ENCODE data around the gene TCAP. TPM values are rescaled to one million over a fixed set of nuclear protein-coding genes. Genes with fewer than 3 reads are reported as not detected.

TCAP gene
- total RNA-seq, 2 donors from 2014 or later, result 2.1 to 2.5 TPM

DNA sequence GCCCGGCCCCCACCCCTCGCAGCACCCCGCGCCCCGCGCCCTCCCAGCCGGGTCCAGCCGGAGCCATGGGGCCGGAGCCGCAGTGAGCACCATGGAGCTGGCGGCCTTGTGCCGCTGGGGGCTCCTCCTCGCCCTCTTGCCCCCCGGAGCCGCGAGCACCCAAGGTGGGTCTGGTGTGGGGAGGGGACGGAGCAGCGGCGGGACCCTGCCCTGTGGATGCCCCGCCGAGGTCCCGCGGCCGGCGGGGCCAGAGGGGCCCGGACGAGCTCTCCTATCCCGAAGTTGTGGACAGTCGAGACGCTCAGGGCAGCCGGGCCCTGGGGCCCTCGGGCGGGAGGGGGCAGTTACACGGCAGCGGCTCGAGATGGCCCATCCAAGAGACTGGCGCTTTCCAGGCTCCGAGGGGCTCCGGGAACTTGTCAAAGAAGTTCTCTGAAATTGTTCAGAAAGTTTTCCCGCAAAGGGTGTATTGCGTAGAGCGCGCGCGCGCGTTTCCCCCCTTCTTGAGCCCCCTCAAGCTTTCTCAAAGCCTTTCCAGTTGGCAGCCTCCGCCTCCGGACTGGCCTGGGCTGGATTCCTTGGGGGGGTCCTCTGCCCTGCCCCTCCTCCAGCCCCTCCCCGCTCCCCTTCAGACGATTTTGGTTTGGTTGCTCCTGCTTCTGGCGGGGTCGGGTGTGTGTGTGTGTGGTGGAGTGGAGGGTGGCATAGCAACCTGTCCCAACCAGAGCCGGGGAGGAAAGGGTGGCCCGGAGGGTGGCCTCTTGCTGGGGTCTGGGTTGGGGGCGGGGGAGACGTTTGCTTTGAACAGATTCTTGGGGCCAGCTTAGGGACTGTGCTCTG lies 35.2 kb downstream of the TCAP start:
- peaks cover 15 to 21% of the 10 kb centered on the region in 2 donors for H3K27me3 Mint-ChIP-seq
- H3K4me1 Mint-ChIP-seq (ENCODE audit: low read depth in 2 of 2), result peaks cover 16 to 37% of the 10 kb centered on the region in 2 donors
- peak overlapping the region; percentile 34 for H3K4me3 Mint-ChIP-seq
- ATAC-seq, result peak in 1 of 2 donors; percentile 17
- no peaks in the 10 kb centered on the region for H3K36me3 Mint-ChIP-seq
- no peak for DNase-seq (ENCODE audit: low spot score)
- H3K27ac Mint-ChIP-seq, result peak overlapping the region in 1 of 2 donors; percentile 30
- H3K9me3 Mint-ChIP-seq, result no peaks in the 10 kb centered on the region

DNA sequence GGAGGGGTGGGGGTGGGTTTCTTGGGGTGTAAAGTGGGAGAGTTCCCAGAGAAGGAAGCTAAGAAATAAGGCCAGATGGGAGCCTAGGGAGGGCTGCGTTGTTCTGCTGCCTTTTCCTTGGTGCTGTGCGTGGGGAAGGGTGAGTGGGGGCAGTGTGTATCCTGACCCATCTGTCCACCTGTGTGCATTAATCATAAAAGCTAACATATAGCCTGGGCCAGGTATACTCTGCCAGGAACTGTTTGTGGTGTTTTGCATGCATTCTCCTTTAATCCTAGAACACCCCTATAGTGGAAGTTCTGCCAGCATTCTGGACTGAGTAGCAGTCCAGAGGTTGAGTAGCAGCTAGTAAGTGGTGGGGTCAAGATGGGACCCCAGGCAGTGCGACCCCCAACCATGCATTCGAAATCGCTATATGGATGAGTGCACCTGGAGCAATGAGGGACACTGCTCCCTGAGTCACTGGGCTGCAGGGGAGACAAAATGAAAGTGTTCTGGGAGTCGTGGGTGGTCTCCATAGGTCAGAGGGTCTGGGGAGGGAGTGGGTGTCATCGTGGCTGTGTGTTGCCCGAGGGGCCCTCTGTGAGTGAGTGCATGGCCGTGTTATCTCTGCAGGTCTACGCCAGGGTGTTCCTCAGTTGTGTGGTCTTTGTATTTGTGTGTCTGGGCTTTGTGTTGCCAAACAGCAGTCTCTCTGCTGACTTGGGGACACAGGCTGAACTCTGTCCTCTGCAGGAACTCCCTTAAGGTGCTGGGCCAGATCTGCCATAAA lies 36.0 kb downstream of the TCAP start:
- Mint-ChIP-seq H3K36me3 (no peaks in the 10 kb centered on the region), H3K9me3 (no peaks in the 10 kb centered on the region), H3K4me1 (ENCODE audit: low read depth in 2 of 2) (peaks cover 16 to 37% of the 10 kb centered on the region in 2 donors), H3K4me3 (peak overlapping the region; percentile 34), H3K27me3 (peaks cover 15 to 21% of the 10 kb centered on the region in 2 donors), H3K27ac (peak overlapping the region in 1 of 2 donors; percentile 30)
- DNase-seq (ENCODE audit: low spot score), result no peak
- no peak for ATAC-seq

DNA sequence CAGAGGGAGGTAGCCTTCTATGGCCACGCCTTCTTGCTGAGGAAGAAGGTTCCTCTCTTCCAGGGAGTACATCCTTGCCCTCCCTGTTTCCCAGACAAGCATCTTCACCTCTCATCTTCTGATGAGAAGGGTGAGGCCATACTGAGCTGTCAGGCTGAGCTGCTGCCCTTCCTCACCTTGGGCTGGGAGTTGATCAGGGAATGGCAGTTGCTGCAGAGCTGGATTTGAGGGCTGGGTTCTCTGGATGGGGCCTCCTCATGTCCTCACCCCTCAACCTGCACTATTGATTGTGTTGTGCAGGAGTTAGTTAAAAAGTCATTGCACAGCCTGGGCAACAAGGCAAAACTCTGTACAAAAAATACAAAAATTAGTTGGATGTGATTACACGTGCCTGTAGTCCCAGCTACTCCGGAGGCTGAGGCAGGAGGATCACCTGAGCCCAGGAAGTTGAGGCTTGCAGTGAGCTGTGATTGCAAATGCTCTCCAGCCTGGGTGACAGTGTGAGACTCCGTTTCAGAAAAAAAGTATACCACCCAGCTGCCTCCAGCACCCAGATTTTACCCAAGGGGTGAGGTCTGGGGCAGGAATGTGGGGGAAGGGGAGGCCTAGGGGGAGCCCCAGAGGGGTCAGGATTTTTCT lies 36.8 kb downstream of the TCAP start:
- no peak for ATAC-seq
- Mint-ChIP-seq H3K27ac (peak overlapping the region in 1 of 2 donors; percentile 30), H3K27me3 (peaks cover 15 to 21% of the 10 kb centered on the region in 2 donors)

DNA sequence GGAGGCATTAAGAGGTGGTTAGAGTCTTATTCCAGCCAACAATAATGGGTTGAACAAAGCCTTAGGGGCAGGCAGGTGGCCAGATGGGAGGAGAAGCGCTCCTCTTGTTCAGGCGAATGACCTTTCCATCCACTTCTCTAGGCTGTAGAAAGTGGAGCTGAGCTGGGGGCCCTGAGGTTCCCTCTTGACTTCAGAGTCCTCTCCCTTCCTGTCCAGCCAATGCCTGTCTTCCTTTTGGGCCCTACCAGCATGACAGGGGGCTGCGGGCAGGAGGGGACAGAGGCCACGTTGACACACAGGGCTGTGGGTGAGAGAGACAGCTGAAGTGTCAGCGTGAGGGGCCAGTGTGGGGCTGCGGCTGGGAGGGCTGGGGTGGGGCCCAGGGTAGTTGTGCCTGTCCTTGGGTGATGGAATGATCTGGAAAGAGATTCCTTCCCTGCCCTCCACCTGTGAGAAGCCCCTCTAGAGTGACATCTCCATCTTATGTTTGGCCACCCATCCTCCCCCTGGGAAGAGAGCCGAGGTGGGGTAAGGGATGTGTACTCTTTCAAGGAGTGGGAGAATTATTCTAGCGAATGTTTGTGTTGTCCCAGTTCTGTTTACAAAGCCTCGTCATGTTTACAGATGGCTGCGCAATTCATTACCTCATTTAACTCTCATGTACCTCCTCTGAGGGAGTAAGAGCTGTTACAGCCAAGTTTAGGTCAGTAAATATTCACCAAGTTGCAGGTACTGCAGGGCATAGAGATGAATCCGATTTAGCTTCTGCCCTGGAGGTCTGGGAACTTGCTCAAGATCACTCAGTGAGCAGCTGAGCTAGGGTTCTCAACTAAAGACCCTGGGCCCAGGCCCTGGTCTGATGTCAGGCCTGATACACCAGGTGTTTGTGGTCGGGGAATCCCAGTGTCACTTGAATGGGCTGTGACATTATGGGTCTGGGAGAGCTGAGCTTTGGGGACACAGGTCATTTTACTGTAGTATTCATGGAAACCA lies 38.0 kb downstream of the TCAP start:
- Mint-ChIP-seq H3K4me3 (no peak overlapping the region), H3K9me3 (no peaks in the 10 kb centered on the region), H3K27ac (peak overlapping the region in 1 of 2 donors; percentile 64), H3K36me3 (no peaks in the 10 kb centered on the region), H3K4me1 (ENCODE audit: low read depth in 2 of 2) (peaks cover 29 to 42% of the 10 kb centered on the region in 2 donors), H3K27me3 (peaks cover 13 to 21% of the 10 kb centered on the region in 2 donors)
- no peak for DNase-seq (ENCODE audit: low spot score)
- peak; percentile 62 to 83 for ATAC-seq

More for the DNA sequence above, 36.8 kb downstream of the TCAP start:
- Mint-ChIP-seq H3K36me3 (no peaks in the 10 kb centered on the region), H3K9me3 (no peaks in the 10 kb centered on the region), H3K4me1 (ENCODE audit: low read depth in 2 of 2) (peaks cover 18 to 38% of the 10 kb centered on the region in 2 donors), H3K4me3 (no peak overlapping the region)
- DNase-seq (ENCODE audit: low spot score), result no peak

DNA sequence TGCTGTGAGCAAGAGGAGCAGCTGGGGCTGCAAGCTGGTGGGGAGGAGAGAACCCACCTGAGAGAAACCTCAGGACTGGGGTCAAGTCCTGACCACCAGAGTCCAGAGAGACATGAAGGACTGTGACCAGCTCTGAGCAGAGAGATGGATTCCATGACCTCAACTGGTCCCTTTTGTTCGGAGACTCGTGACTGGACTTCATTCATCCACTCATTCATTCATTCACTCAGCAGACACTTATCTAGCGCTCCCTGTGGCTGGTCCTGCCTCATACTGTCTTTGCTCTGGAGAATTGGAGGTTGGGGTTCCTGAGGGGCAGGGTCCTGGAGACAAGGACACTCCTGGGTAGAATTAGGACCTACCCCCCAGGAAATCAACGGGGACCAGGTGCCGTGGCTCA lies 38.8 kb downstream of the TCAP start:
- Mint-ChIP-seq H3K4me1 (ENCODE audit: low read depth in 2 of 2) (peaks cover 33 to 49% of the 10 kb centered on the region in 2 donors), H3K36me3 (no peaks in the 10 kb centered on the region), H3K4me3 (no peak overlapping the region), H3K27ac (peak overlapping the region in 1 of 2 donors; percentile 64), H3K9me3 (no peaks in the 10 kb centered on the region), H3K27me3 (peaks cover 13 to 17% of the 10 kb centered on the region in 2 donors)
- peak in 1 of 2 donors; percentile 2 for ATAC-seq
- DNase-seq (ENCODE audit: low spot score), result no peak

DNA sequence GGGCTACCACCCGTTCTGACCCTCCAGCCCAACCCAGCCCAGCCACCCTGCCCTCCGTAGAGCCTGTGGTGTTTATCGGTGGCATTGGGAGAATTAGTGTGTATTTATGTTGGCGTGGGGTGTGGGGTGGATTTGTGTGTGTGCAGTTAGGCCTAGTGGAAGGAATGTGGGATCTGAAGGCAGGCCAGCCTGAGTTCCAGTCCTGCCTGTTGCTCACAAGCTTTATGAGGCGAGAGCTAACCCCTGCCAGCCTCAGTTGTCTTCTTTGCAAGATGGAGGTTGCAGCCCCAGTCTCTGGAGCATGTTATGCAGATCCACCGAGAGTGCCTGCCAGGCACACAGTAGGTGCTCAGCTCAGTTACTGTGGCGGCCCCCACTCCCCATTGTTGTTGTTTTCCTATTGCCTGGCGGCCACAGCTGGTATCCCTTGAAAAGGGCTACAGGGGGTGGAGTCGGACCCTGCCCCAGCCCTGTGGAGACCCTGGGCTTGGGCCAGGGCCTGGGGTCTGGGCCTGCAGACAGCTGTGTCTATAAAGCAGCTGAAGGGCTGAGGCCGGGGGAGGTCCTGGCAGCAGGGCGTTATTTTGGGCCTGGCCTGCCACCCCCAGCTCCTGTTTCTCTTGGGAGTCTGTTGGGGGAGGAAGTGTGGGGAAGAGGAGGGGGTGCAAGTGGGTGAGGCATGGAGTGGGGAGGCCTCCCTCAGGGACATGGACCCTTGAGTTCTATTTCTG lies 39.8 kb downstream of the TCAP start:
- Mint-ChIP-seq H3K36me3 (no peaks in the 10 kb centered on the region), H3K4me3 (no peak overlapping the region)
- DNase-seq (ENCODE audit: low spot score), result no peak

DNA sequence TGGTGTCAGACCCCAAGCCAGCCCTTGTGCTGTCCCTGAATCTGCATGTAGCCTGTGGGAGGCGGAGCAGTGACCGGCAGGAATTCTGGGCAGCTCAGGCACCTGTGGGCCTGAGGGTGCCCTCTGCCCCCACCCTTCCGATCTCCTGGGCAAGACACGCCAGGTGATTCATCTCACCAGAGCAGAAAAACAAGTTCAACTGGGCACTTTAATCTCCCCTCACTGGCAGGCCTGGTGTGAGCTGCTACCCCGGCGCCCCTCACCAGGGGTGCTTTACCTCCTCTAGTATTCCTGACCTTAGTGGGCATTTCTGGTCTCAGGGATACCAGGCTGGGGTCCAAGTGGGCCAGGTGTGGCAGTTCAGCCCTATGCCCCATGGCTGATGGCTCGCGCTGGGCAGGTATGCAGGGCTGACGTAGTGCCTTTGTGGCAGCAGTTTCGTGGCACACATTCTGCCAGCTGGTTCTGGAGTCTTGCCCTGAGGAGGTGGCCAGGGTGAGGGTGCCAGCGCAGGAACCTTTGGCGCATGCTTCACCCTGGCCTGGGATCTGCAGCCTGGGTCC lies 40.7 kb downstream of the TCAP start:
- no peak overlapping the region for H3K4me3 Mint-ChIP-seq
- no peaks in the 10 kb centered on the region for H3K9me3 Mint-ChIP-seq
- no peaks in the 10 kb centered on the region for H3K36me3 Mint-ChIP-seq
- peaks cover 4 to 7% of the 10 kb centered on the region in 2 donors for H3K27me3 Mint-ChIP-seq
- no peak for ATAC-seq
- peaks cover 37 to 57% of the 10 kb centered on the region in 2 donors for H3K4me1 Mint-ChIP-seq (ENCODE audit: low read depth in 2 of 2)
- no peak overlapping the region for H3K27ac Mint-ChIP-seq
- DNase-seq (ENCODE audit: low spot score), result no peak

More for the DNA sequence above, 39.8 kb downstream of the TCAP start:
- peaks cover 37 to 53% of the 10 kb centered on the region in 2 donors for H3K4me1 Mint-ChIP-seq (ENCODE audit: low read depth in 2 of 2)
- no peak for ATAC-seq
- no peaks in the 10 kb centered on the region for H3K9me3 Mint-ChIP-seq
- peak overlapping the region in 1 of 2 donors; percentile 64 for H3K27ac Mint-ChIP-seq
- H3K27me3 Mint-ChIP-seq, result peaks cover 7 to 8% of the 10 kb centered on the region in 2 donors

DNA sequence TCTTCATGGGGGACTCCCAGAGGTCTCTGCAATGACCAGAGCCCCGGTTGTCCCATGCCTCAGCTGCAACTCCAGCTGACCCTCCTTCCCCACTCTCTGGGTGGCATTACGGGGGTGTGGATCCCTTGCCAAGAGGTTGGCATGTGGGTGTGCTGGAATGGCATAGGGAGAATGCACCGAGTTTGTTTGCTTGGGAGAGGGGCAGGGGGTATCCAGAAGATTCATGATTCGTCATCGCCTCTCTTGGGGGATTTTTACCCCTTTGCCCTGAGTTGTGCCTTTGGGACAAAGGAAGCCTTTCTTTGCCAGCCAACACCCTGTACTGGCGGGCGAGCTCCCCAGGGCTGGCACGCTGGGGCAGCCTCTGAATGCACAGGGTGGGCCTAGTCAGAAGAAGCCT lies 41.2 kb downstream of the TCAP start:
- Mint-ChIP-seq H3K4me1 (ENCODE audit: low read depth in 2 of 2) (peaks cover 33 to 52% of the 10 kb centered on the region in 2 donors), H3K27me3 (peaks cover 0 to 2% of the 10 kb centered on the region in 2 donors)

DNA sequence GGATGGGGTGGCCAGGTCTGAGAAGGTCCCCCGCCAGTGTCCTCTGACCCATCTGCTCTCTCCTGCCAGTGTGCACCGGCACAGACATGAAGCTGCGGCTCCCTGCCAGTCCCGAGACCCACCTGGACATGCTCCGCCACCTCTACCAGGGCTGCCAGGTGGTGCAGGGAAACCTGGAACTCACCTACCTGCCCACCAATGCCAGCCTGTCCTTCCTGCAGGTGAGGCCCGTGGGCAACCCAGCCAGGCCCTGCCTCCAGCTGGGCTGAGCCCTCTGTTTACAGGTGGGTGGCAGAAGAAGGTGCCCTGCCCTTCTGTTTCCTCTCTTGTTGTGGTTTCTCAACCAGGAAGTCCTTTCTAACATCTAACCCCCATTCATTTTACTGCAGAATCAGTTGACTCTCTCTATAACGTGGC lies 41.8 kb downstream of the TCAP start:
- no peaks in the 10 kb centered on the region for H3K36me3 Mint-ChIP-seq
- DNase-seq (ENCODE audit: low spot score), result no peak
- no peaks in the 10 kb centered on the region for H3K27me3 Mint-ChIP-seq
- no peaks in the 10 kb centered on the region for H3K9me3 Mint-ChIP-seq
- peaks cover 38 to 54% of the 10 kb centered on the region in 2 donors for H3K4me1 Mint-ChIP-seq (ENCODE audit: low read depth in 2 of 2)
- H3K27ac Mint-ChIP-seq, result peak overlapping the region; percentile 78 to 92
- ATAC-seq, result no peak
- peak overlapping the region; percentile 52 for H3K4me3 Mint-ChIP-seq

More for the DNA sequence above, 41.2 kb downstream of the TCAP start:
- ATAC-seq (no peak), DNase-seq (ENCODE audit: low spot score) (no peak)
- Mint-ChIP-seq H3K9me3 (no peaks in the 10 kb centered on the region), H3K36me3 (no peaks in the 10 kb centered on the region), H3K27ac (no peak overlapping the region), H3K4me3 (no peak overlapping the region)

DNA sequence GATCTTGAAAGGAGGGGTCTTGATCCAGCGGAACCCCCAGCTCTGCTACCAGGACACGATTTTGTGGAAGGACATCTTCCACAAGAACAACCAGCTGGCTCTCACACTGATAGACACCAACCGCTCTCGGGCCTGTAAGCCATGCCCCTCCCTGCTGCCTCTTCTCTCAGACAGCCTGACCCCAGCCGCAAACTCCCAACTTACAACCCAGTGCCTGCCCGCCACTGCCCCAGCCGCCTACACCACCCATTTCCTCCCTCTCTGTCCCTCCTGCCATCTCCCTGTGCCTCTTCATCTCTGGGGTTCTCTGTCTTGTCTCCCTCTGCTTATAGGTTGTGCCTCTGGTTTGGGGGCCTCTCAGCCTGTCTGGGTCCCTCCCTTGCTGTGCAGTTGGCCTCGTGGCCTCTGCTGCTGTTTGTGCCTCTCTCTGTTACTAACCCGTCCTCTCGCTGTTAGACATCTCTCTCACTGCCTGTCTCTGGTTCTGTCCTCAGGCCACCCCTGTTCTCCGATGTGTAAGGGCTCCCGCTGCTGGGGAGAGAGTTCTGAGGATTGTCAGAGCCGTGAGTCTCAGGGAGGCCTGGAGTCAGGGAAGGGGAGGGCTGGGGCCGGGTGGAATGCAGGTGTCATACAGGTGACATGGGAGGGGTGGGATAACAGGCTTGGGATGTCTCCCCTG lies 44.3 kb downstream of the TCAP start:
- no peaks in the 10 kb centered on the region for H3K27me3 Mint-ChIP-seq
- H3K4me1 Mint-ChIP-seq (ENCODE audit: low read depth in 2 of 2), result peaks cover 31 to 34% of the 10 kb centered on the region in 2 donors
- peak overlapping the region; percentile 75 for H3K4me3 Mint-ChIP-seq
- DNase-seq (ENCODE audit: low spot score), result no peak
- peak overlapping the region; percentile 78 to 92 for H3K27ac Mint-ChIP-seq
- ATAC-seq, result peak; percentile 69 to 74
- no peaks in the 10 kb centered on the region for H3K36me3 Mint-ChIP-seq
- no peaks in the 10 kb centered on the region for H3K9me3 Mint-ChIP-seq
